SK-N-SH (cell line): ENCODE results near the gene MCF2L. TPM values are rescaled to one million over a fixed set of nuclear protein-coding genes. Genes with fewer than 3 reads are reported as not detected.

Source experiments
- CTCF ChIA-PET: fragments of 300-600, 350-600 bp; formaldehyde crosslinking; extraction: SDS; loops from one replicate; lab custom pipeline; 2021; lab: Yijun Ruan, JAX
- POLR2A ChIA-PET: fragments of 350-600 bp; sonication (Branson Sonifier 250); formaldehyde crosslinking; extraction: SDS; loops from one replicate; lab custom pipeline; 2020; ENCODE audit warnings: antibody characterized with exemption, inconsistent platforms; lab: Yijun Ruan, JAX
- DNase-seq: peaks from one replicate; pipeline ENCODE4 v3.0.0; 2012
- H2AFZ ChIP-seq: fragments of 200-600 bp; sonication (generic); 2 replicates; pipeline ENCODE4 v1.8.1; 2016; ENCODE audit warnings: antibody characterized with exemption, mild to moderate bottlenecking, low read depth
- H3F3A ChIP-seq: fragments of 200-600 bp; sonication (generic); replicated peaks from 2 replicates; pipeline ENCODE3; 2016; ENCODE audit warnings: antibody characterized with exemption, mild to moderate bottlenecking; ENCODE audit not compliant: insufficient read depth
- H3K27ac ChIP-seq, 2 experiments: fragments of 200-500 bp in 1 of 2; fragments of 200-600 bp in 1 of 2; sonication (Bioruptor generic) in 1 of 2; sonication (generic), shearing (Covaris generic) in 1 of 2; 2 replicates each; pipeline versions ENCODE4 v1.5.1 to v1.6.1; 2014 to 2016; ENCODE audit warnings: low read depth in 2 of 2, inconsistent platforms in 1 of 2, low read length in 1 of 2, mild to moderate bottlenecking in 1 of 2, mixed read lengths in 1 of 2
- H3K27me3 ChIP-seq: fragments of 200-600 bp; sonication (generic), shearing (Covaris generic); 2 replicates; pipeline ENCODE4 v1.6.1; 2016; ENCODE audit warnings: mixed run types; ENCODE audit not compliant: insufficient read depth
- H3K36me3 ChIP-seq, 2 experiments: fragments of 200-500 bp in 1 of 2; fragments of 200-600 bp in 1 of 2; sonication (Bioruptor generic) in 1 of 2; sonication (generic) in 1 of 2; replicated peaks in 1 of 2; 2 replicates each; pipeline versions ENCODE3 to v1.5.1; 2014 to 2016; ENCODE audit warnings: low read length in 1 of 2, mild to moderate bottlenecking in 1 of 2; ENCODE audit not compliant: insufficient read depth in 2 of 2, control insufficient read depth in 1 of 2
- H3K4me1 ChIP-seq, 2 experiments: fragments of 200-500 bp in 1 of 2; fragments of 200-600 bp in 1 of 2; sonication (Bioruptor generic) in 1 of 2; sonication (generic), shearing (Covaris generic) in 1 of 2; 2 replicates each; pipeline versions ENCODE4 v1.5.1 to v1.6.1; 2014 to 2016; ENCODE audit warnings: low read depth in 1 of 2, low read length in 1 of 2, mixed run types in 1 of 2; ENCODE audit not compliant: insufficient read depth in 2 of 2, control insufficient read depth in 1 of 2
- H3K4me2 ChIP-seq: fragments of 200-600 bp; sonication (generic), shearing (Covaris generic); 2 replicates; pipeline ENCODE4 v1.6.1; 2017; ENCODE audit warnings: mixed run types
- H3K4me3 ChIP-seq, 2 experiments: fragments of 200-500 bp in 1 of 2; fragments of 200-600 bp in 1 of 2; sonication (Bioruptor generic) in 1 of 2; sonication (generic), shearing (Covaris generic) in 1 of 2; 2 replicates each; pipeline versions ENCODE4 v1.5.1 to v1.8.1; 2014 to 2016; ENCODE audit warnings: low read depth in 2 of 2, inconsistent platforms in 1 of 2, low read length in 1 of 2, mild to moderate bottlenecking in 1 of 2, mixed read lengths in 1 of 2, moderate library complexity in 1 of 2
- H3K79me2 ChIP-seq: fragments of 200-600 bp; sonication (generic); 2 replicates; pipeline ENCODE4 v1.8.1; 2017; ENCODE audit warnings: mild to moderate bottlenecking; ENCODE audit not compliant: insufficient read depth
- H3K9ac ChIP-seq: fragments of 200-600 bp; sonication (generic); 2 replicates; pipeline ENCODE4 v1.6.1; 2017; ENCODE audit warnings: mixed run types
- H3K9me2 ChIP-seq: fragments of 200-600 bp; sonication (generic); 2 replicates; pipeline ENCODE4 v1.6.1; 2017; ENCODE audit warnings: mixed run types
- H3K9me3 ChIP-seq: fragments of 200-600 bp; sonication (generic); 2 replicates; pipeline ENCODE4 v1.6.1; 2017; ENCODE audit warnings: mixed run types, mild to moderate bottlenecking, moderate library complexity
- H4K20me1 ChIP-seq: fragments of 200-600 bp; sonication (generic); 2 replicates; pipeline ENCODE4 v1.6.1; 2017; ENCODE audit warnings: mild to moderate bottlenecking, mixed run types; ENCODE audit not compliant: insufficient read depth
- ELF1 ChIP-seq: IDR thresholded peaks from 2 replicates; pipeline ENCODE4 v1.4.0; 2012
- FOSL2 ChIP-seq: IDR thresholded peaks from 2 replicates; pipeline ENCODE4 v1.4.0; 2012; ENCODE audit warnings: low read depth, mild to moderate bottlenecking, moderate library complexity, borderline replicate concordance
- FOXM1 ChIP-seq: IDR thresholded peaks from 2 replicates; pipeline ENCODE4 v1.4.0; 2012; ENCODE audit warnings: low read depth, mild to moderate bottlenecking
- GATA2 ChIP-seq: sonication (generic); formaldehyde crosslinking; IDR thresholded peaks from 2 replicates; pipeline ENCODE4 v1.5.0; 2020; ENCODE audit warnings: mild to moderate bottlenecking, missing genetic modification reagents
- JUND ChIP-seq: IDR thresholded peaks from 2 replicates; pipeline ENCODE4 v1.4.0; 2012
- PBX3 ChIP-seq: IDR thresholded peaks from 2 replicates; pipeline ENCODE4; 2012
- RAD21 ChIP-seq: IDR thresholded peaks from 2 replicates; pipeline ENCODE4 v1.6.1; 2012; ENCODE audit warnings: mild to moderate bottlenecking, low read length
- RCOR1 ChIP-seq: fragments of 150-350 bp; IDR thresholded peaks from 2 replicates; pipeline ENCODE4 v1.6.1; 2017; ENCODE audit warnings: antibody characterized with exemption, low read length
- REST ChIP-seq: IDR thresholded peaks from 2 replicates; pipeline ENCODE4 v1.6.1; 2012; ENCODE audit warnings: mild to moderate bottlenecking, low read depth, low read length, moderate library complexity
- RFX5 ChIP-seq: IDR thresholded peaks from 2 replicates; pipeline ENCODE4 v1.6.1; 2012; ENCODE audit warnings: mild to moderate bottlenecking, improper control_type of control experiment, low read length
- RXRA ChIP-seq: IDR thresholded peaks from 2 replicates; pipeline ENCODE4 v1.4.0; 2012; ENCODE audit warnings: low read depth, mild to moderate bottlenecking, borderline replicate concordance
- SIN3A ChIP-seq: IDR thresholded peaks from 2 replicates; pipeline ENCODE4 v1.6.1; 2012; ENCODE audit warnings: low read depth, mild to moderate bottlenecking, low read length, moderate library complexity, borderline replicate concordance
- TAF1 ChIP-seq: IDR thresholded peaks from 2 replicates; pipeline ENCODE4 v1.6.1; 2012; ENCODE audit warnings: low read depth, mild to moderate bottlenecking, low read length, moderate library complexity, borderline replicate concordance
- YY1 ChIP-seq: IDR thresholded peaks from 2 replicates; pipeline ENCODE4 v1.4.0; 2012; ENCODE audit warnings: low read depth, mild to moderate bottlenecking
- ZBTB33 ChIP-seq: IDR thresholded peaks from 2 replicates; pipeline ENCODE4 v1.4.0; 2012; ENCODE audit warnings: low read depth, borderline replicate concordance
- WGBS: methylation state at CpG from one replicate; pipeline ENCODE4 v1.1.6; 2017; ENCODE audit warnings: low lambda C conversion rate; 5-methylcytosine and 5-hydroxymethylcytosine counted together
- polyA plus RNA-seq, 3 experiments: library from polyadenylated mRNA; depleted of rRNA; stranded (reverse); fragments of >200 nt; gene quantifications; 2 replicates each; pipeline ENCODE4 v1.2.3, GENCODE V29; 2012
- TF ChIP-seq, protein P1 (sequence below): IDR thresholded peaks from 2 replicates; pipeline ENCODE4 v1.4.0; 2012; ENCODE audit warnings: low read depth

The MCF2L gene
- polyA plus RNA-seq, 1 of the 3 experiments (the other 2 are of a cell fraction) = 0.56 TPM

DNA sequence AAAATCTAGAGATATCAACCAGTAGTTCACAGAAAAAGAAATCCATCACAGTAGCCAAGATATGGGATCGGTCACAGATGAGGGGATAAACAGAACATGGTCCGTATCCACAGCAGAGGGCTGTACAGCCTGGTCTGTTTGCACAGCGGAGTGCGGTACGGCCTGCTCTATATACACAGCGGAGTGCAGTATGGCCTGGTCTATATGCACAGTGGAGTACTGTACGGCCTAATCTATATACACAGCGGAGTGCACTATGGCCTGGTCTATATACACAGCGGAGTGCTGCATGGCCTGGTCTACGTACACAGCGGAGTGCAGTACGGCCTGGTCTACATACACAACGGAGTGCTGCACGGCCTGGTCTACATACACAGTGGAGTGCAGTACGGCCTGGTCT lies 43.0 kb upstream of the MCF2L start (continued):
- TF ChIP-seq ZBTB33 (no peak), RCOR1 (no peak)
- TF ChIP-seq, protein P1, sequence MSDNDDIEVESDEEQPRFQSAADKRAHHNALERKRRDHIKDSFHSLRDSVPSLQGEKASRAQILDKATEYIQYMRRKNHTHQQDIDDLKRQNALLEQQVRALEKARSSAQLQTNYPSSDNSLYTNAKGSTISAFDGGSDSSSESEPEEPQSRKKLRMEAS = no peak

- no peaks in the 10 kb centered on the region for H3K9me3 ChIP-seq
- H4K20me1 ChIP-seq = no peaks in the 10 kb centered on the region
- POLR2A ChIA-PET = no interaction called here
- no peak overlapping the region for H3K9ac ChIP-seq
- H3K36me3 ChIP-seq = no peaks in the 10 kb centered on the region
- H3K4me1 ChIP-seq = peaks cover 0 to 33% of the 10 kb centered on the region in 2 experiments; a peak in 2 of 4 replicates
- H3F3A ChIP-seq = no peaks in the 10 kb centered on the region
- no peak for DNase-seq
- no peaks in the 10 kb centered on the region for H3K79me2 ChIP-seq
- peaks cover 13% of the 10 kb centered on the region; the same call in 1 of the 2 replicates for H3K27me3 ChIP-seq
- TF ChIP-seq ZBTB33 (no peak), RAD21 (no peak), RCOR1 (no peak), PBX3 (no peak), ELF1 (no peak), YY1 (no peak), RFX5 (no peak), REST (no peak), FOXM1 (no peak), JUND (no peak), FOSL2 (no peak), GATA2 (CRISPR knock-in tag) (no peak), RXRA (no peak), TAF1 (no peak), SIN3A (no peak)
- TF ChIP-seq, protein P1 = no peak
- TF ChIP-seq, all 33 proteins: peak for 0
- H3K27ac ChIP-seq = no peak overlapping the region
- no peak overlapping the region for H3K4me3 ChIP-seq
- CTCF ChIA-PET = no interaction called here
- H3K9me2 ChIP-seq = no peaks in the 10 kb centered on the region
- H2AFZ ChIP-seq = no peak overlapping the region
- WGBS = 66% methylated on average over 5 of the region's 5 CpGs
- no peak overlapping the region for H3K4me2 ChIP-seq
These were observed 42.0 kb upstream of the MCF2L start for GRCh38 chr13:112926993-112927392.
